ENCODE measurements around the gene PPP2R2C. TPM values are rescaled to one million over a fixed set of nuclear protein-coding genes. Genes with fewer than 3 reads are reported as not detected.

PPP2R2C gene
- total RNA-seq, 1 experiment from 2014 or later = 26.7 TPM

- no TSS peak for BruUV-seq (replicated peaks)
- Histone ChIP-seq H3K4me1 (ENCODE audit: control insufficient read depth, insufficient read depth, low read length) (no peaks in the 10 kb centered on the region), H3K27me3 (ENCODE audit: control insufficient read depth, insufficient read depth, low read length) (no peaks in the 10 kb centered on the region), H3K9me3 (ENCODE audit: control insufficient read depth, insufficient read depth, low read depth, low read length) (no peaks in the 10 kb centered on the region), H3K4me3 (ENCODE audit: low read depth in 2 of 2, low read length in 2 of 2) (no peak overlapping the region), H3K27ac (ENCODE audit: low read length) (no peak overlapping the region), H3K36me3 (ENCODE audit: control insufficient read depth, insufficient read depth, low read length) (no peaks in the 10 kb centered on the region)
- ChIA-PET CTCF (interaction anchor here (0.6 kb wide), 1 partner anchor 1106 kb away, joined by 7 read pairs; no protein-coding TSS in a partner anchor), POLR2A (no interaction called here)
- in situ Hi-C loops (cut with HindIII; ENCODE audit: low pct_unique_long_range_greater_than_20kb, low sequenced_read_pairs) (no loop called here), intact Hi-C loops (cut with micrococcal nuclease; ENCODE audit: unreplicated experiment) (no loop called here)
- TF ChIP-seq SIN3A (IDR thresholded peaks at IDR 0.05; ENCODE audit: borderline replicate concordance, insufficient read depth, low read depth, low read length) (no peak), TCF7L2 (IDR thresholded peaks at IDR 0.05; ENCODE audit: low read depth, low read length) (no peak), CTCF (IDR thresholded peaks at IDR 0.05) (no peak), REST (IDR thresholded peaks at IDR 0.05; ENCODE audit: insufficient read depth in 1 of 2, low read depth in 2 of 2, low read length in 1 of 2) (no peak), POLR2AphosphoS5 (IDR thresholded peaks at IDR 0.05; ENCODE audit: low read depth, low read length) (no peak)
- DNase-seq (ENCODE audit: low read depth, low spot score) (no peak), ATAC-seq (no peak)
These were observed 98.6 kb downstream of the PPP2R2C start for GRCh38 chr4:6373541-6374410.

- peak; percentile 86 for ATAC-seq
- ChIA-PET POLR2A (no interaction called here), CTCF (interaction anchor here (0.6 kb wide), 1 partner anchor 1105 kb away, joined by 7 read pairs; no protein-coding TSS in a partner anchor)
- Histone ChIP-seq H3K4me1 (ENCODE audit: control insufficient read depth, insufficient read depth, low read length) (no peaks in the 10 kb centered on the region), H3K27me3 (ENCODE audit: control insufficient read depth, insufficient read depth, low read length) (no peaks in the 10 kb centered on the region), H3K36me3 (ENCODE audit: control insufficient read depth, insufficient read depth, low read length) (no peaks in the 10 kb centered on the region), H3K4me3 (ENCODE audit: low read depth in 2 of 2, low read length in 2 of 2) (no peak overlapping the region), H3K9me3 (ENCODE audit: control insufficient read depth, insufficient read depth, low read depth, low read length) (no peaks in the 10 kb centered on the region), H3K27ac (ENCODE audit: low read length) (no peak overlapping the region)
- no TSS peak for BruUV-seq (replicated peaks)
- no peak for DNase-seq (ENCODE audit: low read depth, low spot score)
- intact Hi-C loops (cut with micrococcal nuclease; ENCODE audit: unreplicated experiment) = no loop called here
- TF ChIP-seq CTCF (IDR thresholded peaks at IDR 0.05) (no peak), REST (IDR thresholded peaks at IDR 0.05; ENCODE audit: insufficient read depth in 1 of 2, low read depth in 2 of 2, low read length in 1 of 2) (no peak)
- in situ Hi-C loops (cut with HindIII; ENCODE audit: low pct_unique_long_range_greater_than_20kb, low sequenced_read_pairs) = no loop called here
These were observed 99.5 kb downstream of the PPP2R2C start for GRCh38 chr4:6372649-6373525.
